ENCODE results near the gene SRGAP1.

DNA sequence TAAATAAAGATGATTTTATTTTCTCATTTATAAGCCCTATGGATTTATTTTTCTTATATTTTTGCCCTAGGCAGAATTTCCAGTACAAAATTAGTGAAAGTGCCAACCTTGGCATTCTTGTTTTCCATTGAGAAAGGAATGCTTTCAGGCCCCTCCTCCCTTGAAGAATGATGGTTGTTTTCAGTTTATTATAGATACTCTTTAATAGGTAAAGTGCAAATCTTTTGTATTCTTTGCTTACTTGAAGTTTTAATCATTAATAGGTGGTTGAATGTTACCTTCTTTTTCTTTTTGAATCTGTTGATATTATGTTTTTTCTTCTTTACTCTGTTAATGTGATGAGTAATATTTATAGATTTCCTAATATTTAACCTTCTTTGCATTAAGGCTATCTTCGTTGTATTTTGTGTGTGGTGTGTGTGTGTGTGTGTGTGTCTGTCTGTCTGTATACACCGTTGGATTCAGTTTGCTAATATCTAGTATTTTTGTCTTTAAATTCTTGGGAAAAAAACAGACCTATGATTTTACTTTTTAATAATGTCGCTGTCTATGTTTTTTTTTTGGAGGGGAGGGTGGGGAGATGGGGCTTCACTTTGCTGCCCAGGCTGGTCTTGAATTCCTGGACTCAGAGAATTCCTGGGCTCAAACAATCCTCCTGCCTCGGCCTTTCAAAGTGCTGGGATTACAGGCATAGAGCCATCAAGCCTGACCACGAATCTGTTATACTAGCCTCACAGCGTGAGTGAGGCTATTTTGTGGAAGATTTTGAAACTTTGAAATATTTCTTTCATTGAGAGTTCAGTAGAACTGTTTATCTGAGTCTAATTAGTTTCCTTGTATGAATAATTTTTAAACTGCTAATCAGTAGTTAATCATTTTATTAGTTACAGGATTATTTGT is 13.5 kb downstream of the SRGAP1 start:
- TF ChIP-seq, protein P1, sequence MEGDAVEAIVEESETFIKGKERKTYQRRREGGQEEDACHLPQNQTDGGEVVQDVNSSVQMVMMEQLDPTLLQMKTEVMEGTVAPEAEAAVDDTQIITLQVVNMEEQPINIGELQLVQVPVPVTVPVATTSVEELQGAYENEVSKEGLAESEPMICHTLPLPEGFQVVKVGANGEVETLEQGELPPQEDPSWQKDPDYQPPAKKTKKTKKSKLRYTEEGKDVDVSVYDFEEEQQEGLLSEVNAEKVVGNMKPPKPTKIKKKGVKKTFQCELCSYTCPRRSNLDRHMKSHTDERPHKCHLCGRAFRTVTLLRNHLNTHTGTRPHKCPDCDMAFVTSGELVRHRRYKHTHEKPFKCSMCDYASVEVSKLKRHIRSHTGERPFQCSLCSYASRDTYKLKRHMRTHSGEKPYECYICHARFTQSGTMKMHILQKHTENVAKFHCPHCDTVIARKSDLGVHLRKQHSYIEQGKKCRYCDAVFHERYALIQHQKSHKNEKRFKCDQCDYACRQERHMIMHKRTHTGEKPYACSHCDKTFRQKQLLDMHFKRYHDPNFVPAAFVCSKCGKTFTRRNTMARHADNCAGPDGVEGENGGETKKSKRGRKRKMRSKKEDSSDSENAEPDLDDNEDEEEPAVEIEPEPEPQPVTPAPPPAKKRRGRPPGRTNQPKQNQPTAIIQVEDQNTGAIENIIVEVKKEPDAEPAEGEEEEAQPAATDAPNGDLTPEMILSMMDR (optimal IDR thresholded peaks at IDR 0.05 in 1 of 3, IDR thresholded peaks at IDR 0.05 in 1 of 3, conservative IDR thresholded peaks at IDR 0.05 in 1 of 3; ENCODE audit: extremely low read depth in 1 of 3, insufficient read depth in 2 of 3, low read length in 3 of 3), result no peak
- no peak for TF ChIP-seq EZH2 (IDR thresholded peaks at IDR 0.05; ENCODE audit: low read length)
